GM21390 (cell line): ENCODE results near the gene AMPD3.
"Not testable (repeated sequence)": the region's sequence is repeated elsewhere in the genome, so short reads cannot be mapped to it uniquely, and the experiment has no call there.

Source experiments
- ATAC-seq: cut with Tn5 transposase; IDR thresholded peaks from one replicate; pipeline ENCODE4 v1.9.1; 2021; ENCODE audit not compliant: unreplicated experiment

Gene AMPD3

GRCh38 chr11:10436683-10437082, 18.4 kb upstream of the AMPD3 start:
- not testable (repeated sequence) for ATAC-seq

DNA sequence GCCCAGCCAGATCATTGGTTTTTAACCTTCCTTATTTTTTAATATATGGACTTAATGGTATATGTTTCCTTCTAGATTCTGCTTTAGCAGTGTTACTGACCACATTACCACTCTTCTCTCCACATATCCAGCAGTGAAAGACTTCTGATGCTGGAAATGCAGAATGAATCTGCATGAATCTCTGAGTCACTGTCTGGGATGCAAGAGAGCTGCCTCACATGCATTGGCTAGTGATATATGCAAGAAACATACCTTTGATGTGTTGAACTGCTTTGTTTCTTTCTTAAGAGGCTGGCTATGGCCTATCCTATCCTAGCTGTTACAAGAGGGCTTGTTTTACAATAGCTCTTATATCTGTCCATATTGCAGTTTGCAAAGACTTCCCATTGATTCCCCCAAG, 16.6 kb upstream of the AMPD3 start:
- ATAC-seq = no peak

DNA sequence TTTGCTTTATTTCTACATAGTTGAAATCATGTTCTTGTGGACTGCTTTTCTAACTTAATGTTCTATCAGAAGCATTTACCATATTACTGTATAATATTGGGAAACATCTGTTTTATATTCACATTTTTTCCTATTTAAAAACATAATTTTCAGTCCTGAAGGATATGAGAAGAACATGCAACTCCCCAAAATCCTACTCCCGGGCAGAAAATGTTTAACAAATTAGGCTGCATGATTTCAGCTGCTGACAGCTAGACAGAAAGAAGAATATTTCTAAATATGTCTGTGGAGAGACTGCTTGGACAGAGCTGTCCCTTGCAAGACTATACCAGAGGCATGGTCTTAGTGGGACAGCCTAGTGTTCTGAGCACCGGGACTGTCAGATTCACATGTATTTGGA, 15.7 kb upstream of the AMPD3 start:
- no peak for ATAC-seq

- ATAC-seq = no peak
Measured at GRCh38 chr11:10439924-10440323, 15.1 kb upstream of the AMPD3 start.

DNA sequence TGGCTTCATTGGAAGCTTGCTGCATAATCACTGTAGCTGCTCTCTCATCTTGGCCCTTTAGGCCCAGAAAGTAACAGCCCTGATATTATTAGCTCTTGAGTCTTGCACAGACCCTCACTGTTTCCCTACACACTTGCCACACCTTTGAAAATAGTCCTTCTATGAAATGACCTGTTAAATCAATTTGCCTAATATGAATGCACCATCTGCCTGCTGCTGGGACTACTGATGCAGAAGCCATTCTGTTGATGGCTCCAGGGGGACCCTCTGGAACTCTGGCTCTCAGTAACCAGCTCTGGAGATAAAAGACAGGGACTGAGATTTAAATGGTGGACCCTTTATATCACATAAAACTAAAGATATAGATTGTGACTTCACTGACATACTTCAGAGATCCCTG, 14.7 kb upstream of the AMPD3 start:
- no peak for ATAC-seq

GRCh38 chr11:10441091-10441490, 14.0 kb upstream of the AMPD3 start:
- ATAC-seq = no peak

GRCh38 chr11:10441652-10442503, 13.2 kb upstream of the AMPD3 start:
- peak; percentile 95 for ATAC-seq

- ATAC-seq = no peak
Measured at GRCh38 chr11:10443152-10443551, 11.9 kb upstream of the AMPD3 start.

GRCh38 chr11:10443721-10444235, 11.3 kb upstream of the AMPD3 start:
- ATAC-seq = no peak

- ATAC-seq = no peak
Measured at GRCh38 chr11:10444725-10445315, 10.2 kb upstream of the AMPD3 start.

- ATAC-seq = no peak
Measured at GRCh38 chr11:10447445-10447844, 7.6 kb upstream of the AMPD3 start.

- ATAC-seq = no peak
Measured at GRCh38 chr11:10450462-10451425, 4.3 kb upstream of the AMPD3 start.

GRCh38 chr11:10451426-10452116, 3.5 kb upstream of the AMPD3 start:
- no peak for ATAC-seq

DNA sequence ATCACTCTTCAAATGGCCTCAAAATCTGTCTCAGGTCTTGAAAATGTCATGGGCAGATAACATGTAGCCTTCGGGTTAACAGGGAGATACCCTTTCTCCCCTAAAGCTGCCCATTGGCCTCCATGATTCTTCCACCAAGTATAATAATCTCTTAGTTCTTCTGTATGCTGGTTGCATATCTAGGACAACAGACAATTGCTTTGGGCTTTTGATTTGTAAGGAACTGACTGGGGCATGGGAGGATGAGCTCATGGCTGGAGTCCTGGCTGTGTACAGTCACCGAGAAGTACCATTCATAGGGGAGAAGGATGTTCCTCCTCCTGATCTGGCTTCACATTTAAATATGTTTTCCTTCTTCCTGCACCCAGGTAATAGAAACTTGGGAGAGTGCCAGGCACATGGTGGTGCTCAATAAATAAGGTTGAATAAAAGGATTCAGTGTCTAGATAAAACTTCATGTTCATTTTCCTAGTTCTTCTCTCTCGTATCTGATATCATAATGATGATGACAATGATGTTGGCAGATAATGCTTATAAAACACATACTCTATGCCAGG, 2.8 kb upstream of the AMPD3 start:
- ATAC-seq = no peak

GRCh38 chr11:10453261-10453660, 1.8 kb upstream of the AMPD3 start:
- no peak for ATAC-seq

DNA sequence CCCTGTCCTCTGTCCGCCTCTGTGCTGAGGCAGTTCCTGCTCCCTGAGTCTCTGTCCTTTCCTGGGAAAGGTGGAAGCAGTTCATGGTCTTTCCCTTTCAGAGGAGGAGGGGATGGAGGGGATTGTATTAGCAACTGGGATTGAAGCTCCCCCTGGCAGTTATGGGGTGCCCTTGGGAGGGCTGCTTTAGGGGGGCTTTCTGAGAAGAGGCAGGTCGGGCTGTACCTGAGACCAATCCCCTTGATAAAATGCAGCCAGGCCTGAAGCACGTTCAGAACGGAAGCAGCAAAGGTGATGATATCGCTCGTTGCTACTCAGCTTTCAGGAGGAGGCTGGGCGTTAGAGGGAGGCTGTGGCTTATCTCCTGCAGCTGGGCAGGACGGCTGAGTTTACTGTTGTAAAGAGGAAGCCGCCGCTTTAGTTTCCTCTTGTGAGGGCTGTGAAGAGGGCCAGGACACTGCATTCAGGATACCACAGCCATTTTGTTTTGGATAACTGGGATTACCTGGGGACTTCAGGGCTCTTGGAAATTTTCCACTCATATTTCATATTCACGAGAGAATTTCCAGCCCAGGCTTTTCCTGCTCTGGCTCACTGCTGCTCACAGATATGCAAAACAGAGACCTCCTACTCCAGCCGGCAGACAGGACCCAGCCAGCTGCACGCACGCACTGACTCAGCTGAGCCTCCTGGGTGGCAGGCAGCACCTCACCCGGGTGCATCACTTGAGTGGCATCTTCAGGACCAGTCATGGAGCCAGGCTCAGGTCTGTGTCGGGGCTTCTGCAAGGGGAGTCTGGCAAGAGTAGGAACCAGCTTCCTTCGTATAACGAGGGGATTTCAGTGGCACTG, 798 bp downstream of the AMPD3 start:
- ATAC-seq = peak; percentile 56

GRCh38 chr11:10456519-10456918, 1.5 kb downstream of the AMPD3 start:
- no peak for ATAC-seq

DNA sequence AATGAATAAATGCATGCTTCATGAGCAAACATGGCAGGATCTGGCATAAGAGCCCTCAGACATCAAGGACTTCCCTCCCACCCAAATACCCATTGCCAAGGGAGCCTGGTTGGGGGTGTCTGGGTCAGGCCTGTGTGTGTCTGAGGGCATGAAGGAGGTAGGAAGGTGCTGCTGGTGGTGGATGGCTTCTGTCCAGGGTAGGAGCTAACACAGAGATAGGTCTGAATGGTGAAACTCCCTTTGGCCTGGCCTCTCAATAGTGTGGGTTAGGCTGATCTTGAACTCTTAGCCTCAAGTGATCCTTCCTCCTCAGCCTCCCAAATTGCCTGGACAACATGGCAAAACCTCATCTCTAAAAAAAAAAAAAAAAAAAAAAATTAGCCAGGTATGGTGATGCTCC, 2.8 kb downstream of the AMPD3 start:
- ATAC-seq = no peak
